Measurements from ENCODE around the gene SLC52A1.
"Not testable (repeated sequence)": the region's sequence is repeated elsewhere in the genome, so short reads cannot be mapped to it uniquely, and the experiment has no call there.

Gene SLC52A1

DNA sequence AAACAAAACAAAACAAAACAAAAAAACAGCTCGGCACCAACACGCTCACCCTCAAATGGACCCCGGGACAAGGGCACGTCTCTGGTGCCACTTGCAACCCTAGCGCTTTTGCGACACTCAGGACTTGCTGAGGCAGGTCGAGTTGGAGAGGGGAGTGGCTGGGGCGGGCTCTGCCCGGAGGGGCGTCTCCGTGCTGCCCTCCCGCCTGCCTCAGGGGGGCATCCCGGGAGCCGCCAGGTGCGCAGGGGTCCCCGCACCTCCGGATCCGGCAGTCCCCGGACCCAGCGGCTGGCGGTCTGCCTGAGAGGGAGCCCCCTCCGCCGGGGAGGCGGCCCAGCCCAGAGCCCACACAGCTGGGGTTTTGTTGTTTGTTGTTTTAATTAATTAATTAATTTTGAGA, at the start of gene SLC52A1:
Gene SLC52A1 (minus strand): TSS at position 112 of the 400 bp plus-strand sequence. CDS start 820 bp downstream, outside the sequence.
- DNase-seq (ENCODE audit: low read depth in 3 of 3, low spot score in 1 of 3): no peak

- no peak for DNase-seq (ENCODE audit: low read depth in 3 of 3, low spot score in 1 of 3)
Measured at GRCh38 chr17:5080591-5080990, 45.4 kb upstream of the SLC52A1 start.

DNA sequence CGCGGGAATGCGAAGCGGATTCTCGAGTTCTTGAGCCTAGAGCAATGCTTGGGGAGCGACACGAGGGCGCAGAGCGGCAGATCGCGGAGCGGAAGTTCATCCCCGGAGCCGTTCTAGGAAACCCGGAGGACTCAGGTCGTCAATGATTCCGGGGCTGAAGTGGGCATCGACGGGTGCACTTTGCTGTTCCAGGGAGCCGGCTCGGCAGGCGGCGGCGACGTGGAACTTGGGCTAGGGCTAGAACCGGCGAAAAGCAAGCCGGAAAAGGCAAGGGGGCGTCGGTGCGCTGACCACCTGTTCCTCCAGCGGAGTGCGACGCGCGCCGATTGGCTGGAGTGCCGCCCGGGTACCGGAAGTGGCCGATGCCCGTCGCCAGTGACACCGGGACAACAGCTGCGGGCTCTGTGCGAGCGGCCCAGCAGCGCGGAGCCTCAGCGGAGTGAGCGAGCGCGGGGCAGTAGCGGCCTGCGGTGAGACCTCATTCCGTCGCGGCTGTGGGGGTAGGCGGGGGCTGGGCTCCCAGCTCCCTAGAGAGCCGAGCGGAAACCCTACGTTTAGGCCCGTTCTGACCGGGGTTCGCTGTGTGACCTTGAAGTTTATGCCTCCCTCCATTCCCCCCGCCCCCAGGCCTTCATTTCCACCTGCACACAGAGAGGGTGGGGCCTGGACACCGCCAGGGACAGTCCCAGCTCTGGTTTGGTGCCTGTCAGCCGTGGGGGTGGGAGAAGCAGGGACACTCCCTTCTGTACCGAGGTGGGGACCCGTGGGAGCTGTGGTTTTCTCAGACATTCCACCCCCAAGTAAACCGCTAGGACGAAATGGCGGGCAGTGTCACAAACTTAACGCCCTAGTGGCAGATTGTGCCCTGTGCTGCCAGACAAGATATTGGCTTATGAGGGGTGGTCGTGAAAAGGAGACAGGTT, 43.1 kb upstream of the SLC52A1 start, which contains the start of gene ZFP3:
Gene ZFP3 (plus strand): TSS at position 362 of the 923 bp plus-strand sequence. CDS start 13,038 bp downstream, outside the sequence.
- DNase-seq (ENCODE audit: low read depth in 3 of 3, low spot score in 1 of 3): peak; percentile 20 to 55 (median 48)

- no peak for DNase-seq (ENCODE audit: low read depth in 3 of 3, low spot score in 1 of 3)
Measured at GRCh38 chr17:5077781-5078105, 42.5 kb upstream of the SLC52A1 start.

DNA sequence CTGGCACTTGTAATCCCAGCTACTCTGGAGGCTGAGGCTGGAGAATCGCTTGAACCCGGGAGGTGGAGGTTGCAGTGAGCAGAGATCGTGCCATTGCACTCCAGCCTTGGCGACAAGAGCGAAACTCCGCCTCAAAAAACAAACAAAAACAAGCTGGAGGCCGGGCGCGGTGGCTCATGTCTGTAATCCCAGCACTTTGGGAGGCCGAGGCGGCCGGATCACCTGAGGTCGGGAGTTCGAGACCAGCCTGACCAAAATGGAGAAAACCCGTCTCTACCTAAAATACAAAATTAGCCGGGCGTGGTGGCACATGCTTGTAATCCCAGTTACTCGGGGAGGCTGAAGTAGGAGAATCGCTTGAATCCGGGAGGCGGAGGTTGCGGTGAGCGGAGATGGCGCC, 42.0 kb upstream of the SLC52A1 start:
- DNase-seq (ENCODE audit: low read depth in 3 of 3, low spot score in 1 of 3): not testable (repeated sequence)

DNA sequence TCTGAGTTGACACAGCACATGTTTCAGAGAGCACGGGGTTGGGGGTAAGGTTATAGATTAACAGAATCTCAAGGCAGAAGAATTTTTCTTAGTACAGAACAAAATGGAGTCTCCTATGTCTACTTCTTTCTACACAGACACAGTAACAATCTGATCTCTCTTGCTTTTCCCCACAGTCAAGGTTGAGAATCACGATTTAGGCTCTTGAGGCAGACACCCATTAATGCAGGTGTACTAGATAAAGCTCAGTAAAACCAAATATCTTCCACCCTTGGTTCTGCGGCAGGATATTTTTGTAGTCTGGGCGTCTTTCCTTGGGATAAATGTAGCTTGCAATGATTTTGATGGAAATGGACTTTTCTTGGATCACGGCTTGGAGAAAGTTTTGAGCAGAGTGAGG, 40.2 kb upstream of the SLC52A1 start:
- not testable (repeated sequence) for DNase-seq (ENCODE audit: low read depth in 3 of 3, low spot score in 1 of 3)

GRCh38 chr17:5069724-5070123, 34.5 kb upstream of the SLC52A1 start:
- no peak for DNase-seq (ENCODE audit: low read depth in 3 of 3, low spot score in 1 of 3)

DNA sequence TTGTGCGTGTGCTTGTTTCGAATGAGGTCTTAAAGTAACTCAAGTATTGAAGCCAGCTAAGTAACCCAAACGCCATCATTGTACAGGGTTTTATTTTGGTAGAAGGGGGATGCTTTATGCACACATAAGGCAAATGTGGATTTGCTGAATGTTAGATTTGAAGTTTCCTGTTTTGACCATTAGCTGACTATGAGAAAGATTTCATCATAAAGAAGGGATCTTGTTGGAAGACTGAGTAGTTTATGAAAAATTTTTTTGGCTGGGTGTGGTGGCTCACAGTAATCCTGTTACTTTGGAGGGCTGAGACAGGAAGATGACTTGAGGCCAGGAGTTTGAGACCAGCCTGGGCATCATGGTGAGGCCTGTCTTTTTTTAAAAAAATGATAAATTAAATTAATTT, 33.0 kb upstream of the SLC52A1 start:
- no peak for DNase-seq (ENCODE audit: low read depth in 3 of 3, low spot score in 1 of 3)

DNA sequence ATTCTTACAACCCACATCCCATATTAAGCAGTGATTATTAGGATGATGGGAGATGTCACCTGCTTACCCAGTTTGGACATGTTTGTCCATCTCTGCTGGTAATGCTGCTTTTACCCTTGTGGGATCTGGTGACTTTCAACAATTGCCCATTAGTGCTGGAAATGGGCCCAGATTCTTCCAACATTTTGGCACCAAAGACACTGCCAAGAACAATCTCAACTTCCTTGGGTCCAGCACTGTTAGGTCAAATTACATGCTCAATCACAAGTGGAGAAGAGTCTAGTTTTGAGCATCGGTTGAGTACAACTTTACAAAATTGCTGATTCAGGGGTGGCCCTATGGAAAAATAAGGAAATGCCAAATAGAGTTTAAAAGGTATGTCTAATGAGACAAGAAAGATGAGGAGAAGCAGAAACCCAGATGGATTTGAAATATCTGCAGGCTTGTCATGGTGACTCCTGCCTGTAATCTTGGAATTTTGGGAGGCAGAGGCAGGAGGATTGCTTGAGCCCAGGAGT, 30.1 kb upstream of the SLC52A1 start:
- no peak for DNase-seq (ENCODE audit: low read depth in 3 of 3, low spot score in 1 of 3)

DNA sequence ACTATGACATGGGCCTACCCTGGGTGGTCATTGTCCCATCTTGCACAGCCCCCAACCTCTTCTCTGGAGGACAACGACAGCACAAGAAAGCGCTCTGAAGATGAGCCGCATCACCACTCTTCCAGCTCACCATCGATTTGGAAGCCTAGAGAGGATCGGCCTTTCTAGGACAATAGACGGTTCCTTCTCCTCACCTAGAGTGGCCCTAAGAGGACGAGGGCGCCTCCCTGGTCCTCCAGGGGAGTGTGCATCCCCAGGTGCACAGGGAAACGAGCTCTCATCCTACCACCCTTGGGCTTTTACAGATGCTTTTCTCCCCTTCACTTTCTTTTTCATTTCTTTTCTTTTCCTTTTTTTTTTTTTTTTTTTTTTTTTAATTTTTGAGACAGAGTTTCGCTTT, 20.3 kb upstream of the SLC52A1 start:
- no peak for DNase-seq (ENCODE audit: low read depth in 3 of 3, low spot score in 1 of 3)

GRCh38 chr17:5050278-5050677, 15.1 kb upstream of the SLC52A1 start:
- no peak for DNase-seq (ENCODE audit: low read depth in 3 of 3, low spot score in 1 of 3)

DNA sequence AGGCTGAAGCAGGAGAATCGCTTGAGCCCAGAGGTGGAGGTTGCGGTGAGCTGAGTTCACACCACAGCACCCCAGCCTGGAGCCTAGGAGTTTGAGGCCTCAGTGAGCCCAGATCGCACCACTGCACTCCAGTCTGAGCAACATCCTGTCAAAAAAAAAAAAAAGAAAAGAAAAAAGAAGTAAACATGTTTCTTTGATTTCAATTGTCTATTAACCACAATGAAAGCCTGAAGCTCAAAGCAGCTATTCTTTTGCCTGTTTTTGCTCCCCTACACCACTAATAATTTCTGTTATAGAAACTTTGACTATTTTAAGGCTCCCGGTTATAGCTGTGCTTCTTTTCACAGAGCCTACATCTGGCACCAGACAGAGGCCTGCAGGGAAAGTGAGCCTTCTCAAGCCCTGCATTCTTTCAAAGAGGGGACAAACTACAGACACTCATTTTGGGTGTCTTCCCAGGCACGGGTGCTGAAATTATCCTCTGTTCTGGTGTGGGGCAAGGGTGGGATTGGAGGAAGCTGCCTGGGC, 14.2 kb upstream of the SLC52A1 start:
- DNase-seq (ENCODE audit: low read depth in 3 of 3, low spot score in 1 of 3): peak in 2 of 3 donors; percentile 52 to 67

DNA sequence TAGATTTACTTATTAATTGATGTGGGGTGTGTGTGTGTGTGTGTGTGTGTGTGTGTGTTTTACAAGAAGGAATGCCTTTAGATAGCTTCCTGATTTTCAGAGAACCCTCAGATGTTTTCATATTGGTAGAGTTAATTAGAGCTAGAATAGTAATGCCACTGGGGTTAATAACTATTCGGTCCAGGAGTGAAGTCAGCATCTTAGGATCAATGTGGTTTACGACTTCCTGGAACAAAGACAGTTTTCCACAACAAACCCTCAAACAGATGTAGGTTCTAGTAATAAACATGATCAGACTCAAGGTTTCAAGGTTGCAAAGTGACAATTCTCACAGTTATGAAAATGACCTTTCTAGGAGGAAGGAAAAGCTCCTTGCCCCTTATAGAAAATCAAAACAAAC, 12.2 kb upstream of the SLC52A1 start:
- DNase-seq (ENCODE audit: low read depth in 3 of 3, low spot score in 1 of 3): no peak

DNA sequence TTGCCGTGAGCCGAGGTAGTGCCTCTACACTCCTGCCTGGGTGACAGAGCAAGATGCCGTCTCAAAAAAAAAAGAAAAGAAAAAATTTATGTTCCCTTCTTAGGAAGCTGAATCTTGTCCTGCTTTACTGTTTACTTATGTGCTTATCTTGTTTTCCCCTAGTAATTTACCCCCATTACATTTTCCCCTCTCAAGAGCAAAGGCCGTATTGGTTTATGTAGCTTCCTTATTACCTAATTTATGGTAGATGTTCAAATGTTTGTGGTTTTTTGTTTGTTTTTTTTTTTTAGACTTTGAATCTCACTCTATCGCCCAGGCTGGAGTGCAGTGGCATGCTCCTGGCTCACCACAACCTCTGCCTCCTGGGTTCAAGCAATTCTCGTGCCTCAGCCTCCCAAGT, 10.3 kb upstream of the SLC52A1 start:
- DNase-seq (ENCODE audit: low read depth in 3 of 3, low spot score in 1 of 3): no peak

DNA sequence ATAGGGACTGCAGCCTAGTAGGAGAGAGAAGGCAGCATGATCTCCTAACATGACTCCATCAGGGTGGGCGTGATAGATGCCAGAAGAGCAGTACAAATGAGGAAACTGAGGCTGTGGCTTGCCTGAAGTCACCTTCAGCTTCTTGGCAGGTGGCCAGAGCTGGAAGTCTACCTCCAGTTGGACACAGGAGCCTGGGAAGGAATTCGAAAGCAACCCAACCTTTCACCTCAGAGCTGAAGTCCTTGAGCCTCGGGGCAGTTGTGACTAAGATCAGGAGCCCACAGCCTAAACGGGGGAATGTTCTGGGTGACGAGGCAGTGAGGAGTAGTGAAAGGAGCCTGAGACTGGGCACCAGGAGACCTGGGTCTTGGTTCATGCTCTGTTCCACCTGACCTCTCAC, 9.4 kb upstream of the SLC52A1 start:
- DNase-seq (ENCODE audit: low read depth in 3 of 3, low spot score in 1 of 3): no peak

DNA sequence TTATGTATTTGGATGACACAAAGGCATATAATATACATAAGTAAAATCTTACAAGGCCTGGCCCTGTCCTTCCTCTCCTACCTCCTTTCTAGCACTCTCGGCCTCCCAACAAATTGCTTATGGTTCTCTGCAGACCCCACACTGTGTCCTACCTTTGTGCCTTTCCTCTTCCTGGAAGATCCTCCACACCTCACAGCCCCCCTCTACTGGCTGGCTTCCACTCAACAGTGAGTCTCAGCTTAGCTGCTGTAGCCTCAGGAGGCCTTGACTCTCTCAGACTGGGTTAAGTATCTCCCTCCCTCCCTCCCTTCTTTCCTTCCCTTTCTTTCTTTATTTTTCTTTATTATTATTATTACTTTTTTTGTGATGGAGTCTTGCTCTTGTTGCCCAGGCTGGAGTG, 8.3 kb upstream of the SLC52A1 start:
- no peak for DNase-seq (ENCODE audit: low read depth in 3 of 3, low spot score in 1 of 3)

- DNase-seq (ENCODE audit: low read depth in 3 of 3, low spot score in 1 of 3): no peak
Measured at GRCh38 chr17:5042157-5043022, 7.2 kb upstream of the SLC52A1 start.

DNA sequence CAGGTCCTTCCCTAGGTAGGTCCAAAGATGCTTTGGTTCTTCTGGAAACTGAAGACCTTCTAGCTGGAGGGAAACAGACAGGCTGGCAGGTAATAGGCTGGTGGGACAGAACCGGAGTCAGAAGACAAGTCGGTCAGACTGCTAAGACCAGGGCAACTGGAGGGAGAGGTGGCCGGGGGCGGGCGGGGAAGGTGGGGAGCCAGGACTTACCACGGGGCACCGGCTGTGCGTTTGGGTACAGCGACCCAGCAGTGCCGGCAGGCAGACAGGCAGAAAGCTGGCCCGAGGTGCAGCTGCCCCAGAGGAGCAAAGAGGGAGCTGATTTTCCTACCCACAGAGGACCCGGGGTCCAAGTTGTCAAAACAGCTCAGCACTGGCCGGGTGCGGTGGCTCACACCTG, 575 bp downstream of the SLC52A1 start:
- no peak for DNase-seq (ENCODE audit: low read depth in 3 of 3, low spot score in 1 of 3)

DNA sequence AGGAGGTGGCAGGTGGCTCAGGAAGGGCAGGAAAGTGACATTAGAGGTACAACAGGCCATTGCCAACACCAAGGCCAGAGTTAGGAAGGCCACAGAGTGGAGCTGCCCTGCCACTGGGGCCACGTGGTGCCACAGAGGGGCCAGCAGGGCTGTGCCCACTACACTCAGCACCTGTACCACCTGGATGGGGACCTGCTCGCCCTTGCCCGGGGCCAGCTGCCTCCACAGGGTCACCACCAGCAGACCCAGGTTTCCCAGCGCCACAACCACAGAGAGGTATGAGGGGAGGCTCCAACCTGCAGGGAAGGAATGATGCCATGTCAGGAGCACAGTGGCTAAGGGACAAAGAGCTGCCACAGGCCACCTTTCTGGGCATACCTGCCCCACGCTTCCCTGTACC, 1.2 kb downstream of the SLC52A1 start:
- no peak for DNase-seq (ENCODE audit: low read depth in 3 of 3, low spot score in 1 of 3)

DNA sequence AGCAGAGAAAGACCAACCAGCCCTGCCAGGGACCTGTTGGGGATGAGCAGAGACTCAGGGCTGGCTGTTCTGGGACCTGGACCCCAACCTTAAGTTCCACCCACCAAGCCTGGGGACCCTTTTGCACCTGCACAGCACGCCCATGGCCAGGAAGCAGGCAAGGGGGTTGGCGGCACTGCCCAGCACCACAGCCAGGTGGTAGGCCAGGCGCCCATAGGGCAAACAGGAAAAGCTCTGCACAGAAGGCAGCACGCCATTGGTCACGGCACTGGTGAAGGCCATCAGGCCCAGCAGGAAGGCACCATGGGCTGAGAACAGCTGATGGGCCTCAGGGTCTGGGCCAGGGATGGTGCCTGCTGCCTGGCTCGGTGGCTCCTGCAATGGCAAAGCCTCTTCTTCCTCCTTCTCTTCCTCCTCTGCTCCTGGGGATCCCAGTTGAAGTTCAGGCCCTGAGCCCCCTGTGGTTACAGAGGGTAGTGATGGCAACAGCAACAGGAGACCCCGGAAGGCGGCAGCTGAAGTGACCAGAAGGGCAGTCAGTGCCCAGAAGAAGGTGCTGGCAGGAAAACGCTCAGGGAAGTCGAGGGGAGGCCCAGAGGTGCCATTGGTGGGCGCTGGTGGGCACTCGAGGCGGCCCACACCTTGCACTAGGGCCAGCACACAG, 1.7 kb downstream of the SLC52A1 start:
- no peak for DNase-seq (ENCODE audit: low read depth in 3 of 3, low spot score in 1 of 3)

- DNase-seq (ENCODE audit: low read depth in 3 of 3, low spot score in 1 of 3): no peak
Measured at GRCh38 chr17:5032865-5033264, 2.4 kb downstream of the SLC52A1 start.
